Cardiac septum (tissue), 1 donor: ENCODE results near the gene ERLEC1. TPM values are rescaled to one million over a fixed set of nuclear protein-coding genes. Genes with fewer than 3 reads are reported as not detected.
A peak's percentile ranks its signal among the peaks of the same experiment; 100 is the strongest.
"Not testable (repeated sequence)": the region's sequence is repeated elsewhere in the genome, so short reads cannot be mapped to it uniquely, and the experiment has no call there.

Experiments used
- DNase-seq: peaks from one replicate; pipeline ENCODE4 v3.0.0-alpha.2; 2020; ENCODE audit warnings: low spot score
- intact Hi-C: fragments of 100-400 bp; cut with DNase I; formaldehyde crosslinking; loops from one replicate; pipeline ENCODE4 v1.14.0; 2022
- long read RNA-seq: library from polyadenylated mRNA; unstranded; transcript quantifications from one replicate; pipeline ENCODE4 v2.0.0, GENCODE V29; 2021
- total RNA-seq: library from RNA; stranded (reverse); fragmentation: NEBNext Ultra II Directional; extraction: Animal tissue kit (Norgen Biotek cat#: 25700); gene quantifications from one replicate; pipeline ENCODE4 v1.2.1, GENCODE V29; 2021
- donor health status: DM: no; HTN: no; CAD: no.

Gene ERLEC1, protein sequence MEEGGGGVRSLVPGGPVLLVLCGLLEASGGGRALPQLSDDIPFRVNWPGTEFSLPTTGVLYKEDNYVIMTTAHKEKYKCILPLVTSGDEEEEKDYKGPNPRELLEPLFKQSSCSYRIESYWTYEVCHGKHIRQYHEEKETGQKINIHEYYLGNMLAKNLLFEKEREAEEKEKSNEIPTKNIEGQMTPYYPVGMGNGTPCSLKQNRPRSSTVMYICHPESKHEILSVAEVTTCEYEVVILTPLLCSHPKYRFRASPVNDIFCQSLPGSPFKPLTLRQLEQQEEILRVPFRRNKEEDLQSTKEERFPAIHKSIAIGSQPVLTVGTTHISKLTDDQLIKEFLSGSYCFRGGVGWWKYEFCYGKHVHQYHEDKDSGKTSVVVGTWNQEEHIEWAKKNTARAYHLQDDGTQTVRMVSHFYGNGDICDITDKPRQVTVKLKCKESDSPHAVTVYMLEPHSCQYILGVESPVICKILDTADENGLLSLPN
- total RNA-seq = 46.0 TPM
- long read RNA-seq, transcript ERLEC1-201 (14 exons, 2,433 nt) = major isoform, 94 of 127 reads
- long read RNA-seq, transcript ERLEC1-202 (13 exons, 2,271 nt) = minor isoform, 15 of 127 reads
- long read RNA-seq, partial matches to known transcripts = 12 of 127 reads
- long read RNA-seq, other reads (novel, unspliced or antisense) = 6 of 127 reads

DNA sequence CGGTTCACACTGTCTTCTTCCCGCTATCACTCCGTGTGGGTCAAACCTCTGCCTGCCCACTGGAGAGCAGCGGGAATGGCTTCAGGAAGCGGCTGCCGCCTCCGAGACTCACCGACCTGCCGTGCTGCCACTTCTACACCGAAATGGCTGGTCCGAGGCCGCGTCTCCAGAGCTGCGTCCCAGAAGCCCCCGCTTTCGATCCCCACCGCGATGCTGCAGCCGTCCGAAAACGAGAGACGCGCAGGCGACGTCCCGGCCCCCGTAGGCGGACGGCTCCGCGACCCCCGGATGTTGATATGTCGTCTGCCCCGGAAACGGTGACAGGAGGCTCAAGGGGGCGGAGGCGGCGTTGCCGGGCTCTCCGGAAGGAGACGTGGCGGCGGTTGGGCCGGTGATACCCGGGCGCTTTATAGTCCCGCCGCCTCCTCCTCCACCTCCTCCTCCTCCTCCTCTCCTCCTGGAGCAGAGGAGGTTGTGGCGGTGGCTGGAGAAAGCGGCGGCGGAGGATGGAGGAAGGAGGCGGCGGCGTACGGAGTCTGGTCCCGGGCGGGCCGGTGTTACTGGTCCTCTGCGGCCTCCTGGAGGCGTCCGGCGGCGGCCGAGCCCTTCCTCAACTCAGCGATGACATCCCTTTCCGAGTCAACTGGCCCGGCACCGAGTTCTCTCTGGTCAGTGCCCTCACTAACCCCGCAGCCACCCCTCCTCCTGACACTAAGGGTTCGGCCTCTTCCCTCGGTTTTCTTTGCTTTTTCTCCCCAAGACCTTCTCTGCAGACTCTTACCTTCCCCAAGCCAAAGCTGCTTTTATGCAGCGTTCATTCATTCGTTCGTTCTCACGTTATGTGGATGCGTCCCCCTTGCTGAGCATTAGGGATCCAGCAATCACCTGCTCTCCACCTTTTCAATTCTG, at the start of gene ERLEC1, which contains the start of gene ASB3:
Gene ERLEC1 (plus strand): TSS at position 340 of the 909 bp plus-strand sequence. CDS start 167 bp downstream, at position 507.
Gene ASB3 (minus strand): TSS at position 249 of the 909 bp plus-strand sequence. CDS start 21,381 bp downstream, outside the sequence.
- DNase-seq = peak; percentile 95
- intact Hi-C loops = loop anchor here (2.0 kb wide), 1 partner anchor 20 kb away; the partner anchor contains the start of gene CHAC2

DNA sequence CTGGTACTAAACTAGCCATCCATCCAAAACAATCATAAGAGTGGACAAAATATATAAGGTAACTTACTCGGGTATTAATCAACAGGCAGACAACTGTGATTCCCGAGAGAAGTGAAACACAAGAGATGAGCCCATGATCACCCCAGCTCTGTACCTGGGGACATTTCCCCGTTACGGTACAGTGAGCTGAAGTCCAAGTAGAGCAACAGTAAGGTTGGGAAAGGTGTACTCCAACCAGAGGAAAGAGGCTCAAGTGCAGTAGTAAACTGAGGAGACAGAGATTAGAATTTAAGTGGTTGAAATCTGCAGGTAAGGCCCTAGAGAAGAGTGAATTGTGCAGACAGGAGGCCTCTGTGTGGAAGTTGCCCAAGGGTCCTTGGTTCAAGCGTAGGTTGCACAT, 49.8 kb upstream of the ERLEC1 start:
- intact Hi-C loops = no loop called here
- DNase-seq = no peak

DNA sequence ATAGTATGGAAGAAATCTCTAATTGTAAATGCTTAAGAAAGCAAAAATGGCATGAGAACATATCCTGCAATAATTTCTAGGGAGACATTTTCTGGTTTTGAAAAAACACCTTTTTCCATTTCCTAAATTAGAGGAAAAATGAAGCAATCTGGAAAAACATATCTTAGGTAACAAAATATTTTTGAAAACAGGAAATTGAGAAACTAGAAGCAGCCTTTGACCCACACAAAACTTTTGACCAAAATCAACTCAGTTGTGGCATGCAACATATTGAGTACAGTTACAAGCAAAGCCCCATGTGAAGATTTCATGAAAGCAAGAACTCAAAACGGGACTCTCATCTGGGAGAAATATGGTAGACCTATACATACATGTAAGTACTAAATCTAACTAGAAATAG, 47.8 kb upstream of the ERLEC1 start:
- intact Hi-C loops = no loop called here

DNA sequence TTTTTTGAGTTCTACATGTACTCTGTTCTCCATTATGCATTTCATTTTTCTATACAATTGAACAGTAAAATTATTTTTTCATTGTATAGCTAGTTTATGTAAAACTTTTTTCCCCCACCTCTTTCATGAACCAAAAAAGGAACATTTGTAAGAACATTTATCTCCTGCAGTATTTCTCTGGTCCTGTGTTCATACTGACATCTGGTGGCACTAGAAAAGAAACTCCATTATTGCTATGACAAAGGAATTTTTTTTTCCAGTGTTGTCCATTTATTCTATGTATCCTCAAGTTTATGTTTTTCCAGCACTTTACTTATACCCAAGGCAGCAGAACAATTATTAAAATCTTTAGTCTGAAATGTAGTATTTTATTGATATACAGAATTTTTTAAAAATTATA, 46.7 kb upstream of the ERLEC1 start:
- intact Hi-C loops = no loop called here
- DNase-seq = no peak

More for the DNA sequence above, 47.8 kb upstream of the ERLEC1 start:
- no peak for DNase-seq

DNA sequence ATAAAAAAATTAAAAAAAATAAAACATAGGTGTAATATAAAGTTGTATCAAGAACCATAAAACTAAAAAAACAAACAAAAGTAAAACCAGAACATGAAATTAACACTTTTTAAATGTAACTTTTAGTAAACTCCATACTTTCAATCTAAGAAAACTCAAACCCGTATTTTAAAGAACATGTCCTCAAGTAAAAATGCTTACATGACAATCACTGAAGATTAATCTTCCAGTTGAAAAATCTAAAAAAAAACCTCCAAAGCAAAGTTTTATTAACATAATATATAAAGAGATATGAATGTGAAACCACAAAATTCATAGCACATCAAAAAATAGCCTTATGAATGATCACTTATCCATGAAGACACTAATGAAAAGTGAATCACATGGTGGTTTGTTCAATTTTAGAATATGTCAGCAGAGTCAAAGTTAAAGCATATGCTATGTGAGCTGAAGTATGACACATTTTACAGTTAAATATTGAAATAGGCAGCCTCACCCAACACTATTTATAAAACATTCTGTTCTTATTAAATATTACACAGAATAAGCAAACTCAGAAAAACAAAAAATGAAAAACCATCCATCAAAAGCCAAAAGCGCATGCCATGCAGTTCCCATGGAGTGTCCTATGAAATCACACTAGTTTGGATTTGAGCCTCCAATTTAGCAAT, 42.3 kb upstream of the ERLEC1 start:
- DNase-seq = no peak
- intact Hi-C loops = no loop called here

DNA sequence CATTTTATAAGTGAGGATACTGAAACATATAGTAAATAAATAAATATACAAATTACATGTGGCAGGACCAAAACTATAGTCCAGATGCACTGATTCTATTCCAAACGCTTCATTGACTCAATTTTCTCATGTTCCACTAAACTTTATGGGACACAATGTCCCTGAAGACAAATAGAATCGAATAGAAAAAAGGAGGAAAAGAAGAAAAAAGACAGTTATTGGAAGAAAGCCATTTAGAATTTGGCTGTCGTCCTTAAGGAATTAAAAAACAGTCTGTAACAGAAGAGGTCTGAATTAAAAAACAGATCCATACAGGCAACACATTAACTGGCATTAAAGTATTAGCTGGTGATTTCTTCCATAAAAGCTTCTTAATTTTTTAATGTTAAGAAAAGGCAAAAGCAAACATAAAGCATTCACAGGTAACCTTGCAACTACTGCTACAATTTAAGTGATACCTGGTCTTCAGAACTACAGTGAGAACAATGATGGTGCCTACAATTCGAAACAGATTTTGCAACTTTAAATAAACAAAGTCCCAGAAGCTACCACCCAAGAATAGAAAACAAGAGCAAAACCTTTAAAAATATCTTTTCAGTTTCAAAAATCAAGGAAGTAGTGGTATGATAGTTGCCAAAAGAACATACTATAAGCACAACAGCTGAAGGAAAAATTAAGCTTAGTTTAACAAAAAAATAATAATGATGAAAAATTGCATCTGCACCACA, 36.6 kb upstream of the ERLEC1 start:
- intact Hi-C loops = no loop called here
- no peak for DNase-seq

DNA sequence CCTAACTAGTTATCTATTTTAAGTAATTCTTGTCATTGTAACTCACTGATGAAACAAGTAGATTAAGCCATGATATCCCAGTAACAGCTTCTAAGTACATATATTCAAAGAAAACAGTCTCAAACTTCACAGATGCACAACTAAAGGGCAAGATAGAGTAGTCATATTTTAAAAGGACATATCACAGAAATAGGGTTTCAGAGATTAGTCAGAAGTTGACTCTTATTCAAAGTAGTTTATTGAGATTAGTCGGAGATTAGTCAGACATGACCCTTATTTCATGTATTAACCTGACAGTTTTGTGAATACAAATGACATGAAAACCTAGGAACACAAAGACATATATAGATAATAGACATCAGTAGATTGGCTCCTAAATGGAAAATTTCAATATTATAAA, 35.1 kb upstream of the ERLEC1 start:
- DNase-seq = no peak
- intact Hi-C loops = no loop called here

DNA sequence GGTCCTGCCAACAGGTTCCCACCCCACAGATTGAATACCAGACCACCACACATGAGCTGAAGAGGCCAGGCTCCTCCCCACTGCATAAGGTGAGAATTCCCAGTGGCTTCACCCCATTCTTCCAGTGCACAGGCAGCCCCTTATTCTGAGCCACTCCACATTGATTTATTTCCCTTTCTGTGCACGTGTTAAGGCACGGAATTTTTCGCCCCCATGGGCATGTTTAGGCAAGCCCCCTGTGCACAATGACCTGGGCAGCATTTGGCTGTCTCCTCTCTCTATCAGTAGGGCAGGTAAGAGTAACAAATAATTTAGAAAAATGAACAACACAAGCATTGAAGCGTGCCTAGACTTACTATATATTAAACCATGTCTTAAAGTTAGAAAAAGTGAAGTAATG, 34.5 kb upstream of the ERLEC1 start:
- intact Hi-C loops = no loop called here
- no peak for DNase-seq

DNA sequence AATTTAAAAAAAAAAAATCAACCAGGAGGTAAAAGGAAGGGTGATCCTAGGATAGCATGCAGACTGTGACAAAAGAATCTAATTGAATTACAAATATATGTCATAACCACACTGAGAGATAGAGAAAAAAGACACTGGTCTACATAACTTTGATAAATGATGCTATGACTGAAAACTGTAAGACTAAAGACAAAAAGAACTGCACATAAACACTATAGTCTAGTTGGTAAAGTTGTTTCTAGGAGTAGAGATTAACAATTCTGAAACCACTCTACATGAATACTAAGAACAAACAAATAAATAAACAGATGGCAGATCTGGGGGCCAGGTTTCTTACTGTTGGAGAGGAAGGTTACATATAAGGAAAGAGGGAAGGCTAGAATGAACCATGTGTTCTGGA, 33.8 kb upstream of the ERLEC1 start:
- intact Hi-C loops = no loop called here
- DNase-seq = no peak

DNA sequence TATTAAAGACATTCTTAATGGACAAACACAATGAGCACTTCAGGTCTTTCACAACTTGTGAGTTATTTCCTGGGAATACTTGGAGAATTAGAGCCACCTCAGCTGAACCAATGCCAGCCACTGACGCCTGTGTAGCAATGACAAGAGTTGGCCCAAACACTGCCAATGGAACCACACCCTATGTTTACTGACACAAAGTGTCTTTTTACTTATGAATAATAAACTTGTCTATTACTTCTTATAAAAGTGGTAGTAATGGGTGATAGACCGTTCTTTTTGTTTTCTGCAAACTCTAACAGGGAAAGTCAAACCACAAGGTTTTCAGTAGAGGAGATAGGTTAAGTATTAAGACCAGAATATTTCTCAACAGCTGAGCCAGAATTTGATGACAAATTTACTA, 31.7 kb upstream of the ERLEC1 start:
- intact Hi-C loops = no loop called here
- DNase-seq = no peak

DNA sequence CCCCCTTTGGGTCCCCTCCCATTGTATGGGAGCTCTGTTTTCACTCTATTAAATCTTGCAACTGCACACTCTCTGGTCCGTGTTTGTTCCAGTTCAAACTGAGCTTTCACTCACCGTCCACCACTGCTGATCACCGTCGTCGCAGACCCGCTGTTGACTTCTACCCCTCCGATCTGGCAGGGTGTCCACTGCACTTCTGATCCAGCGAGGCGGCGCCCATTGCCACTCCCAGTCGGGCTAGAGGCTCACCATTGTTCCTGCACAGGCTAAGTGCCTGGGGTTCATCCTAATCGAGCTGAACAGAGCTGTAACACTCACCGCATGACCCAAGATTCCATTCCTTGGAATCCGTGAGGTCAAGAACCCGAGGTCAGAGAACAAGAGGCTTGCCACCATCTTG, 30.2 kb upstream of the ERLEC1 start:
- intact Hi-C loops = no loop called here
- DNase-seq = no peak

DNA sequence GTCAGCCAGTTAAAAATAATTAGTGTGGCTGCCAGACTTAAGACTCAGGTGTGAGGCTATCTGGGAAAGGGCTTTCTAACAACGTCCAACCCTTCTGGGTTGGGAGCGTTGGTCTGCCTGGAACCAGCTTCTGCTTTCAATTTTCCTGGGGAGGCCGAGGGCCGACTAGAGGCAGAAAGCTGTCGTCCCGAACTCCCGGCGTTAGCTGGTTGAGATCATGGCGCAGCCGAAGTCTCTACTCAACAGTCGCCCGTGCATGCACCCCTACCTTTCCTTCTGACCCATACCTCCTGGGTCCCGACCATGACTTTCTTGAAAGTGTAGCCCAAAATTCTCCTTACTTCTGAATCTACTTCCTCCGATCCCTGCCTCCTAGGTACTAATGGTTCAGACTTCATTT, 29.6 kb upstream of the ERLEC1 start:
- intact Hi-C loops = not testable (repeated sequence)

DNA sequence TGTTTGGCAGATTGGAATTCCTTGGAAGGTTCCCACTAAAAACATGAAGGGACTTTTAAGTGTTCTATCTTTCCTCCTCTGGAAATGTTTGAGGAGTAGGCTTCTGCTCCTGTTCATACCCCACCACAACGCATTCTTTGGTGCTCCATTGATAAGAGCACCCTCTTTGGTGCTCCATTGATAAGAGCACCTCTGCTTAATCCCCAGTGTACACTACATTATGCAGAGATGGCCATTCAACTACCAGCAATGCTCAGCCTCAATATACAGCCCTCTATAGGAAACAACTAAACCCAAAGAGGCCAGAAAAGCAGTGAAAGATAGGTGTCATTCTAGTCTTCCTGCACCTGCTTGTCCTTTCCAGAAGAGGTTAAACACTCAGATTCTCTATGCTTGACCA, 21.1 kb upstream of the ERLEC1 start:
- intact Hi-C loops = loop anchor here (2.0 kb wide), 1 partner anchor 21 kb away; the partner anchor contains the start of genes ASB3 and ERLEC1
- no peak for DNase-seq

More for the DNA sequence above, 29.6 kb upstream of the ERLEC1 start:
- DNase-seq = not testable (repeated sequence)

DNA sequence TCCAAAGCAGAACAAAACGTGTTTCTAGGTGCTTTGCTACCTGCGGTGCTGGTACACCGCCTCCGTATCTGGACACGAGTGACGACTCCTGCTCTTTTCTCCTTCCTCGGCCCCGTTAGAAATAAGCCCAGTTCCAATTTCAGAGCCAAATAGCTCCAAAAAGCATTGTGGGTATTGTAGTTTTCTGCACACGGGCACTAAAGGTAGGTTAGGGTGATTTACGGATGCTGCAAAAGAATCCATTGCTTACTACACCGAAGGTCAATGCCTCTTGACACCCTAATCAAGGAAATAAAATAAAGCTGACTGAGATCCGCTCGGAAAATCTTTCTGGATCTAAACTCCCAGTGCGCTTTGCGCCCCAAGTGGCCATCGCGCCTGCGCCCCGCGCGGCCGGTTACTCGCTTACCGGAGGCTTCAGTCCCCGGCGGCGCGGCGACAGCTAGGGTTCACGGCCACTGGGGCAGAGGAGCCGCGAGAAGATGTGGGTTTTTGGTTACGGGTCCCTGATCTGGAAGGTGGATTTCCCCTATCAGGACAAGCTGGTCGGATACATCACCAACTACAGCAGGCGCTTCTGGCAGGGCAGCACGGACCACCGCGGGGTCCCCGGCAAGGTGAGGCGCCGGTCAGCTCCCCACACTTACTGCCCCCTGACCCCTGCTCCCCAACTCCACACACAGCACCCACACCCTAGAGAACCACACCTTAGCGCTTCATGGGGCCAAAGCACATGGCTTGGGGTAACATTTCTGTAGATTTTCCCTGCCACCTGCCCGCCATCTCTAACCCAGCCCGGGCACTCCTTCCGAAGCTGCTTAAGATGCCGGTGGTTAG, 19.2 kb upstream of the ERLEC1 start, which contains the start of gene CHAC2:
Gene CHAC2 (plus strand): TSS at position 400 of the 837 bp plus-strand sequence. CDS start 83 bp downstream, at position 483.
- intact Hi-C loops = loop anchor here (2.0 kb wide), 1 partner anchor 19 kb away; the partner anchor contains the start of genes ASB3 and ERLEC1
- DNase-seq = peak; percentile 91

DNA sequence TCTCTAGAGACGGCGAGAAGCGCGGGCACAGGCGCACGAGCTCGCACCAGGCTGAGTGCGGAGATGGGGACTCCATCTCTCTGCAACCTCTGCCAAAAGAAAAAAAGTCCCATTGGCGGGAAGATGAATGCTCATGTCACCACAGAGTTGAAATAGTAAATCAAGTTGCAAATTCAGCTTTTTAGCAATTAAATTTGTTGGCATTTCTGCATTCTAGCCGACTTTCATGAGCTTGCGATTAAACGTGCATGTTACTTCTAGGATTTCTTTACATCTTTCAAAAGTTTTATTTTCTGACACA, 18.7 kb upstream of the ERLEC1 start:
- intact Hi-C loops = no loop called here
- no peak for DNase-seq

DNA sequence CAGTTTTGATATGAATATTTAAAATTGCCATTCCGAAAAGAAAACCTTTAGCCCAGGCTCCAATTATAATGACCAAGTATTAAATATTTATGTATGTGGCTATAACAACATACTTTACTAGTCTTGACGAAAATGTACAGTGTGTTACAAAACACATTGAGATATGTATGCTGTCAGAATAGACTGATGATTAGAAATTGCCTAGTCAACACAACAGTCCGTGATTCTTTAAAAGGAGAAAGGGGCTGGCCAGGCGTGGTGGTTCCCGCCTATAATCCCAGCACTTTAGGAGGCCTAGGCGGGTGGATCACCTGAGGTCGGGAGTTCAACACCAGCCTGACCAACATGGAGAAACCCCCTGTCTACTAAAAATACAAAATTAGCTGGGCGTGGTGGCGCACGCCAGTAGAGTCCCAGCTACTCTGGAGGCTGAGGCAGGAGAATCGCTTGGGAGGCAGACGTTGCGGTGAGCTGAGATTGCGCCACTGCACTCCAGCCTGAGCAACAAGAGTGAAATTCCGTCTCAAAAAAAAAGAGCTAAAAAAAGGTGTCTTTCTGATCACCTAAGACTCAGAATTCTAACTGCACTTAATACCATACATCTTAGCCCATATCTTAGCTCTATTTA, 17.4 kb upstream of the ERLEC1 start:
- DNase-seq = no peak
- intact Hi-C loops = no loop called here

DNA sequence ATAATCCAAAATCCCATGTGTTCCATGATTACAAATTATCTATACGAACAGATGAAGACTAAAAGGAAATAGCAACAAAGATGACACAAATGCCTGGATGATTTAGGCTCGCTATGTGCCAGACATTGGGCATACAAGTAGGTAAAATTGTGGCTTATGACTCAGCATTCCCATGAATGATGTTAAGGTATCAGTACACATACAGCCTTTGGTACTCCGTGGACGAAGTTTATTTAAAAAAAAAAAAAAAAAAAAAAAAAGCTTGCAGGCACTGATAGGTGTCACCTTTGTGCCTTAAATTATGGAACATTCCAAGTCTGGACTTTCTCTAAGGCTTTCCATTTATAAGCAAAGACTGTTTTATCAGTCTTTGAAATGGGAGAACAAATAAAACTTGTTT, 16.6 kb upstream of the ERLEC1 start:
- DNase-seq = no peak
- intact Hi-C loops = no loop called here
